ENCODE results near the gene DDX42. TPM values are rescaled to one million over a fixed set of nuclear protein-coding genes. Genes with fewer than 3 reads are reported as not detected.
"Not testable (repeated sequence)": the region's sequence is repeated elsewhere in the genome, so short reads cannot be mapped to it uniquely, and the experiment has no call there.

Gene DDX42
- total RNA-seq, 2 donors from 2014 or later, result 154 to 171 TPM

- not testable (repeated sequence) for H3K9me3 Mint-ChIP-seq; H3K27ac Mint-ChIP-seq; H3K4me3 ChIP-seq (ENCODE audit: low read length); H3K4me1 ChIP-seq (ENCODE audit: control insufficient read depth, insufficient read depth, low read length); H3K27me3 ChIP-seq (ENCODE audit: control insufficient read depth, insufficient read depth, low read length, poor library complexity, severe bottlenecking); H3K27ac ChIP-seq (ENCODE audit: low read depth, low read length); H3K4me1 Mint-ChIP-seq; H3K4me3 Mint-ChIP-seq; H3K36me3 ChIP-seq (ENCODE audit: control insufficient read depth, insufficient read depth, low read length); H3K36me3 Mint-ChIP-seq (ENCODE audit: low read depth); H3K9me3 ChIP-seq (ENCODE audit: control insufficient read depth, low read length); H3K9ac ChIP-seq (ENCODE audit: extremely low read depth, low read length, poor library complexity, severe bottlenecking); H3K27me3 Mint-ChIP-seq (ENCODE audit: insufficient read depth)
- peak; percentile 82 for DNase-seq
- peak; percentile 26 for TF ChIP-seq CTCF (conservative IDR thresholded peaks at IDR 0.05)
- 60 to 82% methylated on average over 1 to 5 of the region's 7 CpGs for WGBS, 2 experiments (ENCODE audit: insufficient coverage in 1 of 2, insufficient read length in 1 of 2)
Observed at GRCh38 chr17:63866625-63867024, 92.7 kb downstream of the DDX42 start.

Other genes starting within 250 kb of the DDX42 start
- 100 to 1,000 TPM in 1 of 2 donors, 10 to 100 TPM in 1; 96.0 to 114 TPM for gene DCAF7, start 223.7 kb upstream of the DDX42 start, total RNA-seq
- gene TACO1, start 173.3 kb upstream of the DDX42 start, total RNA-seq, result 10 to 100 TPM; 19.6 to 20.3 TPM
- 10 to 100 TPM; 19.9 to 23.3 TPM for gene MAP3K3, start 151.8 kb upstream of the DDX42 start, total RNA-seq
- 100 to 1,000 TPM in 1 of 2 donors, 10 to 100 TPM in 1; 97.5 to 111 TPM for gene LIMD2, start 74.0 kb upstream of the DDX42 start, total RNA-seq
- gene STRADA, start 32.4 kb upstream of the DDX42 start, total RNA-seq, result 10 to 100 TPM; 49.7 to 73.1 TPM
- gene CCDC47, start 573 bp upstream of the DDX42 start, total RNA-seq, result 10 to 100 TPM; 57.3 to 65.7 TPM
- 100 to 1,000 TPM; 137 TPM for gene PSMC5, start 53.3 kb downstream of the DDX42 start, total RNA-seq
- 10 to 100 TPM; 58.5 to 72.3 TPM for gene FTSJ3, start 53.5 kb downstream of the DDX42 start, total RNA-seq
- gene SMARCD2, start 68.5 kb downstream of the DDX42 start, total RNA-seq, result 10 to 100 TPM; 68.8 to 82.1 TPM
- gene CSH2, start 99.5 kb downstream of the DDX42 start, total RNA-seq, result under 1 TPM in 1 of 2 donors, not detected in 1; 0.57 TPM
- under 1 TPM; 0.42 to 0.49 TPM for gene GH2, start 107.8 kb downstream of the DDX42 start, total RNA-seq
- under 1 TPM in 1 of 2 donors, not detected in 1; 0.64 TPM for gene CSH1, start 122.4 kb downstream of the DDX42 start, total RNA-seq
- not detected for gene CSHL1, start 137.1 kb downstream of the DDX42 start, total RNA-seq
- gene GH1, start 144.7 kb downstream of the DDX42 start, total RNA-seq, result not detected
- gene CD79B, start 158.2 kb downstream of the DDX42 start, total RNA-seq, result under 1 TPM; 0.35 to 0.44 TPM
- 1 to 10 TPM; 3.9 to 4.4 TPM for gene SCN4A, start 198.7 kb downstream of the DDX42 start, total RNA-seq
- 1 to 10 TPM; 3.3 to 6.1 TPM for gene PRR29, start 224.2 kb downstream of the DDX42 start, total RNA-seq
- under 1 TPM in 1 of 2 donors, not detected in 1; 0.75 TPM for gene ICAM2, start 246.5 kb downstream of the DDX42 start, total RNA-seq

Measured in endodermal cell (in vitro differentiated cells).